Activated naive CD4-positive, alpha-beta T cell treated with anti-CD3 and anti-CD28 coated beads, Interleukin-2, amount 10 ng/mL, durations not matched to agents 7 days and 5 days (primary cell): ENCODE measurements around the gene OTP.
"Not testable (repeated sequence)": the region's sequence is repeated elsewhere in the genome, so short reads cannot be mapped to it uniquely, and the experiment has no call there.

Source experiments
- CTCF ChIA-PET: fragments of 350-600 bp; sonication (Branson Sonifier 250); formaldehyde crosslinking; loops from one replicate; lab custom pipeline; 2021; ENCODE audit warnings: antibody characterized with exemption; lab: Charles Lee
- DNase-seq: peaks from one replicate; pipeline ENCODE4 v3.0.0-alpha.2; 2020
- H3K27ac Mint-ChIP-seq: one replicate; pipeline ENCODE4 v1.8.0; 2021; ENCODE audit warnings: mild to moderate bottlenecking, moderate library complexity, mixed read lengths
- H3K27me3 Mint-ChIP-seq: one replicate; pipeline ENCODE4 v1.8.0; 2021; ENCODE audit warnings: mild to moderate bottlenecking, mixed read lengths
- H3K36me3 Mint-ChIP-seq: one replicate; pipeline ENCODE4 v1.8.0; 2021; ENCODE audit warnings: mixed read lengths
- H3K4me1 Mint-ChIP-seq: one replicate; pipeline ENCODE4 v1.8.0; 2021; ENCODE audit warnings: mixed read lengths
- H3K4me3 Mint-ChIP-seq: one replicate; pipeline ENCODE4 v1.8.0; 2021; ENCODE audit warnings: mild to moderate bottlenecking, moderate library complexity, mixed read lengths
- H3K9me3 Mint-ChIP-seq: one replicate; pipeline ENCODE4 v1.8.0; 2021; ENCODE audit warnings: mixed read lengths

The OTP gene

GRCh38 chr5:77606279-77606678 lies 32.2 kb downstream of the OTP start:
- Mint-ChIP-seq H3K4me1 (no peaks in the 10 kb centered on the region), H3K9me3 (no peaks in the 10 kb centered on the region), H3K27me3 (peaks cover 24% of the 10 kb centered on the region), H3K4me3 (no peak overlapping the region), H3K27ac (no peak overlapping the region), H3K36me3 (no peaks in the 10 kb centered on the region)
- CTCF ChIA-PET, result no interaction called here
- no peak for DNase-seq

DNA sequence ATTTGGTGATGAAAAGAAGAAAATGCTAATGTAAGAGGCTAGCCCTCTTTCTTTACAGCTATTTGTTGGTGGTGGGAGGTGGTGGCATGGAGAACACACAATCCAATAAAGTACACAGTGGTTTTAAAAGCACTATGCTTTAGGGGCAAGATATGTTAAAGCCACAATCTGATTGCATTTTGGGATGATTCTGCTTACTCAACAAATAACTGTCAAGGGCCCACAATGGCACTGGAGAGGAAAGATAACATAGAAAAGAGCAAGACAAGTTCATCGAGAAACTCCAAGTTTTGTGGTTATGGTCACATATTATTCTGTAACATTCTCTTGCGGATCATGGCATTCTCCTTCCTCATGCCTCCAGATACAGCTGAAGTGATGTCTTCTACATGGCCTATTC lies 38.8 kb downstream of the OTP start:
- no peaks in the 10 kb centered on the region for H3K36me3 Mint-ChIP-seq
- DNase-seq, result no peak
- CTCF ChIA-PET, result no interaction called here
- peaks cover 16% of the 10 kb centered on the region for H3K27me3 Mint-ChIP-seq
- H3K4me3 Mint-ChIP-seq, result no peak overlapping the region
- H3K27ac Mint-ChIP-seq, result no peak overlapping the region
- no peaks in the 10 kb centered on the region for H3K9me3 Mint-ChIP-seq
- no peaks in the 10 kb centered on the region for H3K4me1 Mint-ChIP-seq

DNA sequence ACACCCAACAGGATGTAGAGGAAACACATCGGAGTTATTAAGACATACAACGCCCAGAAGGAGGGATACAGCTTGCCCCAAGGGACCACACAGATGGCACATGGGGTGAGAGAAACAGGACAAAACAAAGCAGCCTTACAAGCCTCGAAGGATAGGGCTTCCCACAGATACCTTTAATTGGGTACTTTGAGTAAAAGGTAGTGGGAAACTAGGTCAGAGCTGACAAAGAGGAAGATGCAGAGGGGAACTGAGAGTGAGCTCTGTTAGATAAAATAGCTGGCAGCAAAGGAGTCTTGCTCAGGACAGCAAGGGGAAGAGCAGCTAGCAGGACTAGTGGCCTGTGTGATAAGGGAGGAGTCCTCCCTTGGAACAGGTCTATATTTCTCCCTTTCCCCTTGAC lies 48.2 kb downstream of the OTP start:
- peaks cover 5% of the 10 kb centered on the region for H3K27me3 Mint-ChIP-seq
- CTCF ChIA-PET, result no interaction called here
- H3K27ac Mint-ChIP-seq, result no peak overlapping the region
- no peak overlapping the region for H3K4me3 Mint-ChIP-seq
- no peaks in the 10 kb centered on the region for H3K36me3 Mint-ChIP-seq
- no peaks in the 10 kb centered on the region for H3K9me3 Mint-ChIP-seq
- H3K4me1 Mint-ChIP-seq, result no peaks in the 10 kb centered on the region
- DNase-seq, result no peak

GRCh38 chr5:77588175-77588574 lies 50.3 kb downstream of the OTP start:
- Mint-ChIP-seq H3K27ac (no peak overlapping the region), H3K27me3 (peaks cover 9% of the 10 kb centered on the region), H3K9me3 (no peaks in the 10 kb centered on the region), H3K36me3 (no peaks in the 10 kb centered on the region), H3K4me3 (no peak overlapping the region), H3K4me1 (no peaks in the 10 kb centered on the region)
- CTCF ChIA-PET, result no interaction called here
- DNase-seq, result no peak

DNA sequence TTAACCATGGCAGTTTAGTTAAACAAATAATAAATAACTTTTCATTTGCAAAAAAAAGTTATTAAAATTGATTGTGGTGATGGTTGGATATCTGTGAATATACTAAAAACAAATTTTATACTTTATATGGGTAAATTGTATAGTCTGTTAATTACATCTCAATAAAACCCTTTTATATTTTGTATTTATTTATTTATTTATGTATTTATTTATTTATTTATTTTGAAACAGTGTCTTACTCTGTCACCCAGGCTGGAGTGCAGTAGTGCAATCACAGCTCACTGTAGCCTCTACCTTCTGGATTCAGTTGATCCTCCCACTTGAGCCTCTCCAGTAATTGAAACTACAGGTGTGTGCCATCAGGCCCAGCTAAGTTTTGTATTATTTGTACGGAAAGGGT lies 52.4 kb downstream of the OTP start:
- Mint-ChIP-seq H3K9me3 (no peaks in the 10 kb centered on the region), H3K4me1 (no peaks in the 10 kb centered on the region), H3K36me3 (no peaks in the 10 kb centered on the region), H3K4me3 (no peak overlapping the region), H3K27ac (no peak overlapping the region), H3K27me3 (peaks cover 12% of the 10 kb centered on the region)
- CTCF ChIA-PET, result no interaction called here
- no peak for DNase-seq

- H3K27me3 Mint-ChIP-seq, DNase-seq, H3K4me3 Mint-ChIP-seq, H3K4me1 Mint-ChIP-seq, CTCF ChIA-PET, H3K36me3 Mint-ChIP-seq, H3K9me3 Mint-ChIP-seq, H3K27ac Mint-ChIP-seq: not testable (repeated sequence)
These were observed 56.4 kb downstream of the OTP start for GRCh38 chr5:77582143-77582542.
